Measurements from ENCODE around the gene KLHL3. TPM values are rescaled to one million over a fixed set of nuclear protein-coding genes. Genes with fewer than 3 reads are reported as not detected.

The KLHL3 gene
- total RNA-seq, result 0.49 and 1.1 TPM in 2 replicates

GRCh38 chr5:137735555-137736284 lies at the start of gene KLHL3:
Gene KLHL3, minus strand, starts transcription at chr5:137736089. Its CDS starts 443 bp downstream, at chr5:137735646.

GRCh38 chr5:137754188-137754960 lies 18.5 kb upstream of the KLHL3 start, which contains the start of gene HNRNPA0:
Gene HNRNPA0, minus strand, starts transcription at chr5:137754363. Its CDS starts 297 bp downstream, at chr5:137754066.

Other genes starting within 250 kb of the KLHL3 start
- 12.9 and 21.5 TPM in 2 replicates for gene SPOCK1, start 236.8 kb downstream of the KLHL3 start, total RNA-seq
- gene HNRNPA0, start 18.3 kb upstream of the KLHL3 start, total RNA-seq, result 13.9 and 14.6 TPM in 2 replicates
- gene MYOT, start 131.8 kb upstream of the KLHL3 start, total RNA-seq, result not detected in 2 replicates
- not detected in 2 replicates for gene PKD2L2, start 153.4 kb upstream of the KLHL3 start, total RNA-seq

All from mesangial cell (primary cell).